ENCODE results near the gene NTM. TPM values are rescaled to one million over a fixed set of nuclear protein-coding genes. Genes with fewer than 3 reads are reported as not detected.

Gene NTM
- total and polyA plus RNA-seq, 2 of the 8 experiments (the other 6 are each of a cell fraction or from before 2014, with no cell fraction given): 13.4 to 20.0 TPM

GRCh38 chr11:131998020-131998419 is 627.6 kb downstream of the NTM start:
- ChIA-PET POLR2A (ENCODE audit: partially characterized antibody) (no interaction called here), CTCF (ENCODE audit: partially characterized antibody) (interaction anchor here (1.1 to 1.4 kb wide), 3 partner anchors 12 to 131 kb away, joined by 3 read pairs; no protein-coding TSS in a partner anchor)
- no peak overlapping the region for H3K9ac ChIP-seq (replicated peaks in 1 of 4; ENCODE audit: extremely low read depth in 1 of 4, low read depth in 3 of 4, low read length in 3 of 4)
- no peak overlapping the region for H4K8ac ChIP-seq (ENCODE audit: extremely low read depth, insufficient read depth, low read length)
- TF ChIP-seq SIRT6 (IDR thresholded peaks at IDR 0.05; ENCODE audit: low read length) (no peak), ATF3 (IDR thresholded peaks at IDR 0.05; ENCODE audit: insufficient read depth, low read depth, low read length) (no peak)
- no peaks in the 10 kb centered on the region; the same call in 1 of the 2 replicates for H3K23me2 ChIP-seq (ENCODE audit: low read depth, low read length)
- no peaks in the 10 kb centered on the region for H3K79me2 ChIP-seq (ENCODE audit: control insufficient read depth in 1 of 2, insufficient read depth in 2 of 2, low read length in 2 of 2)
- H2BK15ac ChIP-seq (ENCODE audit: low read length): no peak overlapping the region
- H3K27me3 ChIP-seq (replicated peaks in 1 of 4; ENCODE audit: control insufficient read depth in 3 of 4, extremely low read depth in 1 of 4, insufficient read depth in 3 of 4, low read length in 3 of 4): no peaks in the 10 kb centered on the region
- H3K4ac ChIP-seq (replicated peaks; ENCODE audit: insufficient read length, low read depth, low read length): no peak overlapping the region
- no peak overlapping the region for H3K14ac ChIP-seq (ENCODE audit: insufficient read length)
- H3K18ac ChIP-seq (ENCODE audit: extremely low read depth, low read length): no peak overlapping the region
- H3K27ac ChIP-seq (ENCODE audit: low read depth, low read length): no peak overlapping the region
- peaks cover 11 to 14% of the 10 kb centered on the region in 2 experiments; a peak in 3 of 4 replicates for H3K9me3 ChIP-seq (ENCODE audit: insufficient read depth in 2 of 2, low read depth in 1 of 2, low read length in 1 of 2)
- DNase-seq (ENCODE audit: low read depth in 1 of 2, low spot score in 2 of 2) (no peak), FAIRE-seq (no peak)
- no peaks in the 10 kb centered on the region for H4K20me1 ChIP-seq (replicated peaks in 1 of 2; ENCODE audit: control insufficient read depth in 1 of 2, insufficient read depth in 2 of 2, low read length in 2 of 2)
- no peak overlapping the region for H2BK5ac ChIP-seq (ENCODE audit: low read depth, low read length)
- H2BK120ac ChIP-seq (replicated peaks; ENCODE audit: low read depth, low read length): no peak overlapping the region
- 0 out of 7 replicates have a peak, but pooled peaks cover 0 to 2% (median 0%) of the 10 kb centered on the region in 4 experiments for H3K4me1 ChIP-seq (replicated peaks in 1 of 4; ENCODE audit: control insufficient read depth in 3 of 4, insufficient read depth in 4 of 4, low read length in 3 of 4)
- no peak overlapping the region for H3K4me2 ChIP-seq (ENCODE audit: insufficient read depth in 1 of 2, low read depth in 2 of 2, low read length in 2 of 2)
- no peak overlapping the region for H2AK5ac ChIP-seq (ENCODE audit: low read depth, low read length)
- H4K91ac ChIP-seq (replicated peaks; ENCODE audit: insufficient read length, low read length): no peak overlapping the region
- no peaks in the 10 kb centered on the region; a peak in 1 of 8 replicates for H3K36me3 ChIP-seq (ENCODE audit: control insufficient read depth in 2 of 4, insufficient read depth in 4 of 4, low read length in 3 of 4)
- no peak overlapping the region for H2BK12ac ChIP-seq (ENCODE audit: low read depth, low read length)
- H3K79me1 ChIP-seq (ENCODE audit: low read depth, low read length): no peaks in the 10 kb centered on the region
- WGBS, 2 experiments (ENCODE audit: extremely low coverage in 1 of 2, insufficient coverage in 1 of 2, insufficient read length in 1 of 2, insufficient replicate concordance in 2 of 2, low coverage in 1 of 2, low lambda C conversion rate in 2 of 2, missing lambda C conversion rate in 1 of 2): 91% methylated on average over 5 of the region's 5 CpGs; no CpG with 5 or more reads in 1 of the 2 experiments
- no peak overlapping the region for H2BK20ac ChIP-seq (ENCODE audit: low read length)
- H3K4me3 ChIP-seq (ENCODE audit: extremely low read depth in 1 of 4, insufficient read depth in 2 of 4, low read depth in 3 of 4, low read length in 4 of 4): no peak overlapping the region
- no peak overlapping the region for H2AFZ ChIP-seq (ENCODE audit: low read length)
- no peak overlapping the region for H4K5ac ChIP-seq (ENCODE audit: insufficient read length, low read depth, low read length)
- no peak overlapping the region for H3K56ac ChIP-seq (replicated peaks; ENCODE audit: insufficient read length, low read depth, low read length)
- H3K23ac ChIP-seq (ENCODE audit: insufficient read length): no peak overlapping the region
